HG03575 (cell line): ENCODE measurements around the gene CCT6B.
"Not testable (repeated sequence)": the region's sequence is repeated elsewhere in the genome, so short reads cannot be mapped to it uniquely, and the experiment has no call there.

Source experiments
- ATAC-seq: cut with Tn5 transposase; IDR thresholded peaks from one replicate; pipeline ENCODE4 v1.9.1; 2021; ENCODE audit not compliant: unreplicated experiment, insufficient number of reproducible peaks, low FRiP score; ENCODE audit errors: extremely low read depth

The CCT6B gene

GRCh38 chr17:34961093-34961911 is at the start of gene CCT6B, which contains the start of gene ZNF830:
Gene CCT6B (minus strand): TSS chr17:34961460. CDS start chr17:34961393, 67 bp downstream.
Gene ZNF830 (plus strand): TSS chr17:34961540. CDS start chr17:34961567, 27 bp downstream.
- ATAC-seq = peak; percentile 58

GRCh38 chr17:35010093-35010492 is 48.8 kb upstream of the CCT6B start:
- no peak for ATAC-seq

- ATAC-seq = no peak
These were observed 45.7 kb upstream of the CCT6B start for GRCh38 chr17:35006961-35007360.

GRCh38 chr17:35006345-35006744 is 45.1 kb upstream of the CCT6B start:
- ATAC-seq = no peak

- no peak for ATAC-seq
These were observed 42.5 kb upstream of the CCT6B start for GRCh38 chr17:35003778-35004177.

- no peak for ATAC-seq
These were observed 41.8 kb upstream of the CCT6B start for GRCh38 chr17:35002876-35003551.

GRCh38 chr17:35001549-35001948 is 40.3 kb upstream of the CCT6B start:
- no peak for ATAC-seq

- ATAC-seq = not testable (repeated sequence)
These were observed 39.7 kb upstream of the CCT6B start for GRCh38 chr17:35000965-35001364.

GRCh38 chr17:34999456-34999855 is 38.2 kb upstream of the CCT6B start:
- ATAC-seq = no peak

GRCh38 chr17:34998205-34998604 is 36.9 kb upstream of the CCT6B start:
- ATAC-seq = no peak

- ATAC-seq = no peak
These were observed 36.1 kb upstream of the CCT6B start for GRCh38 chr17:34997355-34997862.

- ATAC-seq = no peak
These were observed 35.4 kb upstream of the CCT6B start for GRCh38 chr17:34996422-34997285.

GRCh38 chr17:34993031-34993430 is 31.8 kb upstream of the CCT6B start:
- ATAC-seq = no peak

- no peak for ATAC-seq
These were observed 30.3 kb upstream of the CCT6B start for GRCh38 chr17:34991606-34992005.

GRCh38 chr17:34990921-34991365 is 29.7 kb upstream of the CCT6B start:
- ATAC-seq = no peak

GRCh38 chr17:34989473-34989872 is 28.2 kb upstream of the CCT6B start:
- no peak for ATAC-seq

- no peak for ATAC-seq
These were observed 27.4 kb upstream of the CCT6B start for GRCh38 chr17:34988644-34989043.

- no peak for ATAC-seq
These were observed 26.0 kb upstream of the CCT6B start for GRCh38 chr17:34987232-34987631.
